Heart left ventricle (tissue), 13 donors: ENCODE data around the gene BTBD1.

Experiments used
- POLR2A ChIP-seq, 2 donors: fragments of 450-650 bp; IDR thresholded peaks; one replicate each; pipeline ENCODE4 v1.6.1; 2017; ENCODE audit warnings: antibody characterized with exemption in 2 of 2, mild to moderate bottlenecking in 2 of 2, moderate library complexity in 2 of 2
- TF ChIP-seq, protein P1 (sequence below), 12 donors: fragments of 200-600 bp; sonication (generic) in 4 of 12; IDR thresholded peaks; one replicate each; pipeline versions ENCODE4 v1.5.0 to v1.8.0; 2018 to 2022; ENCODE audit warnings: antibody characterized with exemption in 12 of 12, mild to moderate bottlenecking in 5 of 12
- donor health status: ischemic (EF 13 %, LVEDD 7.1; RV severe dilation, severe dysfunction).
- donor health status: DM: no; HTN: yes; CAD: no.
- donor health status: DM: no; HTN: no; CAD: no.
- donor health status: ischemic (EF 25% LVEDD 6.9; RV normal size, moderate dysfunction).
- donor health status: ischemic (EF 25% LVEDD 5.7; RV mildly dilated, moderate dysfunction).
- donor health status: ischemic (EF 35%, LVEDD 5.7; RV mildly dilated, moderate dysfunction).
- donor health status: nonischemic (EF 11% LVEDD 7.7; RV severe dilation, severe dysfunction).
- donor health status: DM: yes; HTN: yes; CAD: no.
- donor health status: PGD.
- donor health status: ischemic (EF 29% LVEDD 5.4; RV normal size, mild dysfunction).
- donor health status: nonischemic (EF 23%, LVEDD 6.1; RV moderate dilation, normal function).

DNA sequence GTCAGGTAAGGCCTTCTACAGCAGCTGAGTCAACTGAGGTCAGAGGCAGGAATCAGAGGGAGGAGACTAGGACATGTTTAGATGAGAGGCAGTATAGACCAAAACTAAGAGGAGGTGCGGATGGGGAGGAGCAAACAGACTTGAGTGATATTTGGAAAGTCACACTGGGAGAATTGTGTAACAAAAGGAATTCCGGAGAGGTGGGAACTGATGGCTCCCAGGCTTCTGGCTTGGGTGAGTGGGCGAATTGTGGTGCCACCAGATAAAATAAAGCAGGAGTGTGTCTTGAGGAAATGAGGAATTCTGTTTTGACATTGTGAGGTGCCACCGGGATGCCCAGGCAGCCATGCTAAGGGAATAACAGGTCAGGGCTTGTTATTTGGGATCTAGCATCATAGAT lies 37.1 kb upstream of the BTBD1 start:
- TF ChIP-seq, protein P1, sequence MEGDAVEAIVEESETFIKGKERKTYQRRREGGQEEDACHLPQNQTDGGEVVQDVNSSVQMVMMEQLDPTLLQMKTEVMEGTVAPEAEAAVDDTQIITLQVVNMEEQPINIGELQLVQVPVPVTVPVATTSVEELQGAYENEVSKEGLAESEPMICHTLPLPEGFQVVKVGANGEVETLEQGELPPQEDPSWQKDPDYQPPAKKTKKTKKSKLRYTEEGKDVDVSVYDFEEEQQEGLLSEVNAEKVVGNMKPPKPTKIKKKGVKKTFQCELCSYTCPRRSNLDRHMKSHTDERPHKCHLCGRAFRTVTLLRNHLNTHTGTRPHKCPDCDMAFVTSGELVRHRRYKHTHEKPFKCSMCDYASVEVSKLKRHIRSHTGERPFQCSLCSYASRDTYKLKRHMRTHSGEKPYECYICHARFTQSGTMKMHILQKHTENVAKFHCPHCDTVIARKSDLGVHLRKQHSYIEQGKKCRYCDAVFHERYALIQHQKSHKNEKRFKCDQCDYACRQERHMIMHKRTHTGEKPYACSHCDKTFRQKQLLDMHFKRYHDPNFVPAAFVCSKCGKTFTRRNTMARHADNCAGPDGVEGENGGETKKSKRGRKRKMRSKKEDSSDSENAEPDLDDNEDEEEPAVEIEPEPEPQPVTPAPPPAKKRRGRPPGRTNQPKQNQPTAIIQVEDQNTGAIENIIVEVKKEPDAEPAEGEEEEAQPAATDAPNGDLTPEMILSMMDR (IDR thresholded peaks at IDR 0.05) = no peak
- no peak for TF ChIP-seq POLR2A (IDR thresholded peaks at IDR 0.05)
